ENCODE measurements around the gene EPN2.

EPN2 gene

DNA sequence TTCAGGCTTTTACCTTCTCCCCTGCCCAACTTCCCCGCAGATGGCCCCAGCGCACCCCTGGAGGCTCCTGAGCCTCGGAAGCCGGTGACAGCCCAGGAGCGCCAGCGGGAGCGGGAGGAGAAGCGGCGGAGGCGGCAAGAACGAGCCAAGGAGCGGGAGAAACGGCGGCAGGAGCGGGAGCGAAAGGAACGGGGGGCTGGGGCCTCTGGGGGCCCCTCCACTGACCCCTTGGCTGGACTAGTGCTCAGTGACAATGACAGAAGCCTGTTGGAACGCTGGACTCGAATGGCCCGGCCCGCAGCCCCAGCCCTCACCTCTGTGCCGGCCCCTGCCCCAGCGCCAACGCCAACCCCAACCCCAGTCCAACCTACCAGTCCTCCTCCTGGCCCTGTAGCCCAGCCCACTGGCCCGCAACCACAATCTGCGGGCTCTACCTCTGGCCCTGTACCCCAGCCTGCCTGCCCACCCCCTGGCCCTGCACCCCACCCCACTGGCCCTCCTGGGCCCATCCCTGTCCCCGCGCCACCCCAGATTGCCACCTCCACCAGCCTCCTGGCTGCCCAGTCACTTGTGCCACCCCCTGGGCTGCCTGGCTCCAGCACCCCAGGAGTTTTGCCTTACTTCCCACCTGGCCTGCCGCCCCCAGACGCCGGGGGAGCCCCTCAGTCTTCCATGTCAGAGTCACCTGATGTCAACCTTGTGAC is 144.7 kb downstream of the EPN2 start:
- no peak for DNase-seq (ENCODE audit: low read depth in 2 of 2)

DNA sequence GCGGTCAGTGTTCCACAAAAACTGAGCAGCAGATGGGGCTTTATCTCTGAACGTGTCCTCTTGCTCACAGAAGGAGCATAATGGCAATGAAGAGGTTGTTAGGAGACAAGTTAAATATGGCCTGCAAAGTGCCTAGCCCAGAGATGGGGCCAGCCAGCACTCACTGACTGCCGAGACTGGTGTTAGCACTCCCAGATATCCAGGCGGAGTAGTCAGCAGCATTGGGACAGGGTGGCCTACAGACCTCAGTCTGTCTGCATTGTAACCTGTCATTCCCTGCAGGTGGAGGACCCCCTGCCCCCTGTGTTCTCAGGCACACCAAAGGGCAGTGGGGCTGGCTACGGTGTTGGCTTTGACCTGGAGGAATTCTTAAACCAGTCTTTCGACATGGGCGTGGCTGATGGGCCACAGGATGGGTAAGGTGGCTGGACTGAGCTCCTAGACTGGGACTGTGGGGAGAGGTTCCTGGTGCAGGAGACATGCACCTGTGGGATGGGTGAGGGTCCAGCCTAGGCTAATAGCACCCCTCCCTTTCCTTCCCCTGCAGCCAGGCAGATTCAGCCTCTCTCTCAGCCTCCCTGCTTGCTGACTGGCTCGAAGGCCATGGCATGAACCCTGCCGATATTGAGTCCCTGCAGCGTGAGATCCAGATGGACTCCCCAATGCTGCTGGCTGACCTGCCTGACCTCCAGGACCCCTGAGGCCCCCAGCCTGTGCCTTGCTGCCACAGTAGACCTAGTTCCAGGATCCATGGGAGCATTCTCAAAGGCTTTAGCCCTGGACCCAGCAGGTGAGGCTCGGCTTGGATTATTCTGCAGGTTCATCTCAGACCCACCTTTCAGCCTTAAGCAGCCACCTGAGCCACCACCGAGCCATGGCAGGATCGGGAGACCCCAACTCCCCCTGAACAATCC is 145.6 kb downstream of the EPN2 start:
- DNase-seq (ENCODE audit: low read depth in 2 of 2), result no peak

DNA sequence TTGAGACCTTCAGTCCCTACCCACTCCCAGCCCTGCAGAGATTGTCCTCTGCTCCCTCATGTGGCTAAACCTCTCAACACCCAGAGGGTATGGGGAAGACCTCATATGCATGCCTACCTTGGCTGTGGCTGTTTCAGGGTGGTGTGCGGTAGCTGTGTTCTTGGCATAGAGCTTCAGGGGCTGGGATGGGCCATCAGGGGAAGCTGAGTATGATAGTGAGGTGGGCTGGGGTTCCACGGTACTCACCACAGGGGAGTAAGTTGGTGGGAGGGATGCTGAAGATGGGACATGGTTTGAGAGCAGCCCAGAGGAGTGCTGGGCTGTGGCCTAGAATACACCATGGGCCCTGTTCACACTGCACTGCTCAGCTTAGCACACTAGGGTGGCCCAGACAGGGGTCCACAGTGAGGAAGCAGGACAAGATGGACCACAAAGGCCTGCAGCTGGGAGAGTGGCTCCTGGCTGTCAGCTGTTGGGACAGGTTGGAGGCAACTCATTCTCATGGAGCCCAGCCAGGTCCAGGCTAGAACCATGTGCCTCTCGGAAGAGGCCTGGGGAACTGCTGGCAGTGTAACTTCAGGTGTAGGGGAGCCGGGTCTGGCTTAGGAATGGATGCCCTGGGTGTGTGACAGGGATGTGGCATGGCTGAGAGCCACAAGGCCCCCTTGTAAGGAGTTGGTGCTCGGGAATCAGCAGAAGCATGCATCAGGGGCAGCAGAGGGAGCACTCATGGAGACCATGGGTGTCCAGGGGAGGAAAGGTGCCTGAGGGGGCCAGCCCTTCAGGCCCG is 146.7 kb downstream of the EPN2 start:
- no peak for DNase-seq (ENCODE audit: low read depth in 2 of 2)

DNA sequence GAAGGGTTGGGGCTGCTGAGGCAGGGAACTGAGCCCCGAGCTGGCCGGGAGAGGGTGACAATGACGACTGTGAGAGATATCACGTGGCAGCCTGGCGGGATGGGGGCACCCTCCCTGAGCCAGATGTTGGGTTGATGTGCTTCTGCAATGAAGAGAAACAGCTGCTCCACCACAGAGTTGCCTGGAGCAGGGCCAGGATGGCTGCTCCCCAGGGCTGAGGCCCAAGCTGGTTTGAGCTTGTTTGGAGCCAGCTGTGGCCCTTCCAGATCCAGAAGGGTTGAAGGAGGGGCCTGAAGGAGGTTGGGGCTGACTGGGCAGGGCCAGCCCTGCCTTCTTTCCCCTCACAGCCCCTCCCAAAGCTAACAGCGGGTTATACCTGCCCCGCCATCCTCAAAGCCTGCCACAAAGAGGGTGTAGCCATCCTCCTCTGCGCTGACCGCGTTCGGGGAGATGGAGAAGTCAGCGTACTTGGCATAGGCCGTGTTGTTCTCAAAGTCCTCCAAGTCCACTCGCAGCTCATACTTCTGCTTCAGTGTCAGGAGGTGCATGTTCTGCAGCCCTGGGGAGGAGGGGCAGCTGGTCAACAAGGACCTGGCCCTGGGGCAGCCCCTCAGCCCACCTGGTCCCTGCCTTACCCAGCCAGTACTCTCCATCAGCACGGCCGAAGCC is 147.7 kb downstream of the EPN2 start:
- DNase-seq (ENCODE audit: low read depth in 2 of 2), result no peak

DNA sequence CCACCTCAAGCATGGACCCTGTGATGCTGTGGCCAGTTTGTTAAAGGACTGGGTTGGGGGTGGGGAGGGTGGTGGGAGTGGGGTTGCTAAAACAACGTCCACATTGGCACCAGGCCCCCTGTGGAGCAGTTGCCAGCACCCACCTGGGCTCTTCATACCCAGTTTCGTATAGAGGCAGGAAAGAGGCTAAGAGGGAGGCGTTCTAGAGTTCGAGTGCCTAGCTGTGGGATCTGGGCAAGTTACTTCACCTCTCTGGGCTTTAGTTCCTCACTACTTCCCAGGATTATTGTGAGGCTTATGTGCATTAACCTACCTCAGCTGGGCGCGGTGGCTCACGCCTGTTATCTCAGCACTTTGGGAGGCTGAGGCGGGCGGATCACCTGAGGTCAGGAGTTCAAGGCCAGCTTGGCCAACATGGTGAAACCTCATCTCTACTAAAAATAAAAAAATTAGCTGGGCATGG is 148.4 kb downstream of the EPN2 start:
- no peak for DNase-seq (ENCODE audit: low read depth in 2 of 2)

All from stimulated activated CD4-positive, alpha-beta T cell treated with anti-CD3 and anti-CD28 coated beads, Interleukin-1b, Interleukin-23, amount 100 ng/mL, for 4 hours (primary cell).